Measurements from ENCODE around the gene MICAL1. TPM values are rescaled to one million over a fixed set of nuclear protein-coding genes. Genes with fewer than 3 reads are reported as not detected.
"Not testable (repeated sequence)": the region's sequence is repeated elsewhere in the genome, so short reads cannot be mapped to it uniquely, and the experiment has no call there.

MICAL1 gene
- total and polyA plus RNA-seq, 10 of the 15 experiments (the other 5 are each of a cell fraction or from before 2014, with no cell fraction given), result 0.32 to 71.6 (median 45.3) TPM

GRCh38 chr6:109461733-109462526, 6.4 kb upstream of the MICAL1 start:
- in situ Hi-C loops (cut with MboI), result no loop called here
- DNase-seq (ENCODE audit: low read depth, low spot score) (no peak), FAIRE-seq (peak; percentile 23), ATAC-seq (no peak)
- H3K36me3 ChIP-seq (ENCODE audit: control insufficient read depth in 2 of 2, insufficient read depth in 2 of 2, low read length in 1 of 2), result peaks cover 6 to 28% of the 10 kb centered on the region in 2 experiments
- intact Hi-C loops (cut with micrococcal nuclease; ENCODE audit: unreplicated experiment), result no loop called here
- ChIA-PET POLR2A (interaction anchor here (13.1 kb wide), 1 partner anchor 20 kb away, joined by 132 read pairs; the partner anchor contains the start of gene ZBTB24), RAD21 (ENCODE audit: unreplicated experiment) (interaction anchor here (10.1 kb wide), 1 partner anchor 18 kb away, joined by 97 read pairs; the partner anchor contains the start of gene ZBTB24), SMC1A (ENCODE audit: uncharacterized antibody, unreplicated experiment) (interaction anchor here (2.9 to 10.1 kb wide), 3 partner anchors 10 to 77 kb away, joined by 6 to 148 read pairs (median 16); partner anchors contain the start of gene ZBTB24), CTCF (interaction anchor here (5.2 kb wide), 1 partner anchor 19 kb away, joined by 35 read pairs; the partner anchor contains the start of gene ZBTB24)
- H3K27me3 ChIP-seq (replicated peaks in 1 of 2; ENCODE audit: control insufficient read depth in 2 of 2, insufficient read depth in 2 of 2, low read length in 1 of 2), result no peaks in the 10 kb centered on the region
- no peak overlapping the region for H3K9ac ChIP-seq (ENCODE audit: control insufficient read depth, insufficient read depth, low read length)
- 33% methylated on average over 1 of the region's 1 CpG for WGBS (ENCODE audit: insufficient coverage, insufficient replicate concordance, low lambda C conversion rate, missing lambda C conversion rate)
- peaks cover 20% of the 10 kb centered on the region for H3K79me2 ChIP-seq (ENCODE audit: control insufficient read depth, insufficient read depth, low read length)
- H3K4me3 ChIP-seq, result no peak overlapping the region
- no peak overlapping the region for H3K27ac ChIP-seq (ENCODE audit: control insufficient read depth, insufficient read depth)
- BruUV-seq (replicated peaks), result no TSS peak
- H3K4me1 ChIP-seq (ENCODE audit: control insufficient read depth, insufficient read depth, low read length), result peaks cover 34% of the 10 kb centered on the region
- H2AFZ ChIP-seq (ENCODE audit: control insufficient read depth, low read depth, low read length), result no peak overlapping the region
- TF ChIP-seq CREM (IDR thresholded peaks at IDR 0.05; ENCODE audit: low read depth) (no peak), SMAD5 (IDR thresholded peaks at IDR 0.05; ENCODE audit: low read depth) (no peak), ATF7 (IDR thresholded peaks at IDR 0.05; ENCODE audit: low read depth) (no peak)
- no peaks in the 10 kb centered on the region; the same call in 1 of the 3 replicates for H3K9me3 ChIP-seq (replicated peaks; ENCODE audit: control insufficient read depth, insufficient read depth, low read length)
- H3K4me2 ChIP-seq (ENCODE audit: control insufficient read depth, insufficient read depth), result no peak overlapping the region
- H4K20me1 ChIP-seq (ENCODE audit: control insufficient read depth, insufficient read depth), result no peaks in the 10 kb centered on the region

GRCh38 chr6:109461205-109461604, 5.6 kb upstream of the MICAL1 start:
- ATAC-seq; H3K4me3 ChIP-seq; H2AFZ ChIP-seq (ENCODE audit: control insufficient read depth, low read depth, low read length); BruUV-seq (replicated peaks); in situ Hi-C loops (cut with MboI); intact Hi-C loops (cut with micrococcal nuclease; ENCODE audit: unreplicated experiment); H3K4me2 ChIP-seq (ENCODE audit: control insufficient read depth, insufficient read depth); H3K27ac ChIP-seq (ENCODE audit: control insufficient read depth, insufficient read depth); H3K9ac ChIP-seq (ENCODE audit: control insufficient read depth, insufficient read depth, low read length); H4K20me1 ChIP-seq (ENCODE audit: control insufficient read depth, insufficient read depth); DNase-seq (ENCODE audit: low read depth, low spot score); H3K9me3 ChIP-seq (replicated peaks; ENCODE audit: control insufficient read depth, insufficient read depth, low read length); FAIRE-seq; H3K27me3 ChIP-seq (replicated peaks in 1 of 2; ENCODE audit: control insufficient read depth in 2 of 2, insufficient read depth in 2 of 2, low read length in 1 of 2): not testable (repeated sequence)
- RAD21 ChIA-PET (ENCODE audit: unreplicated experiment), result interaction anchor here (1.3 to 10.1 kb wide), 2 partner anchors 19 to 30 kb away, joined by 3 to 97 read pairs; partner anchors contain the start of gene ZBTB24
- POLR2A ChIA-PET, result interaction anchor here (1.1 to 13.1 kb wide), 2 partner anchors 19 to 21 kb away, joined by 4 to 132 read pairs; partner anchors contain the start of gene ZBTB24
- SMC1A ChIA-PET (ENCODE audit: uncharacterized antibody, unreplicated experiment), result interaction anchor here (2.7 to 10.1 kb wide), 2 partner anchors 11 to 18 kb away, joined by 10 to 148 read pairs; partner anchors contain the start of gene ZBTB24
- WGBS (ENCODE audit: insufficient coverage, insufficient replicate concordance, low lambda C conversion rate, missing lambda C conversion rate), result 100% methylated on average over 1 of the region's 1 CpG
- peaks cover 5 to 27% of the 10 kb centered on the region in 2 experiments for H3K36me3 ChIP-seq (ENCODE audit: control insufficient read depth in 2 of 2, insufficient read depth in 2 of 2, low read length in 1 of 2)
- CTCF ChIA-PET, result interaction anchor here (2.6 to 5.2 kb wide), 2 partner anchors 11 to 20 kb away, joined by 8 to 35 read pairs; partner anchors contain the start of gene ZBTB24
- H3K79me2 ChIP-seq (ENCODE audit: control insufficient read depth, insufficient read depth, low read length), result peaks cover 28% of the 10 kb centered on the region
- TF ChIP-seq ZNF217 (IDR thresholded peaks at IDR 0.05) (peak; percentile 79), SMARCA5 (IDR thresholded peaks at IDR 0.05) (peak; percentile 91), IKZF2 (IDR thresholded peaks at IDR 0.05) (0 out of 4 replicates have a peak, but pooled peaks of 1 of the 2 experiments have one; percentile 21)
- H3K4me1 ChIP-seq (ENCODE audit: control insufficient read depth, insufficient read depth, low read length), result peaks cover 38% of the 10 kb centered on the region

Measured in GM12878 (cell line).